GM18873 (cell line): Measurements from ENCODE around the gene KDM2B.

Experiments used
- ATAC-seq: cut with Tn5 transposase; IDR thresholded peaks from one replicate; pipeline ENCODE4 v1.9.1; 2021; ENCODE audit warnings: mild to moderate bottlenecking, moderate library complexity, moderate number of reproducible peaks; ENCODE audit not compliant: unreplicated experiment, low FRiP score

The KDM2B gene

DNA sequence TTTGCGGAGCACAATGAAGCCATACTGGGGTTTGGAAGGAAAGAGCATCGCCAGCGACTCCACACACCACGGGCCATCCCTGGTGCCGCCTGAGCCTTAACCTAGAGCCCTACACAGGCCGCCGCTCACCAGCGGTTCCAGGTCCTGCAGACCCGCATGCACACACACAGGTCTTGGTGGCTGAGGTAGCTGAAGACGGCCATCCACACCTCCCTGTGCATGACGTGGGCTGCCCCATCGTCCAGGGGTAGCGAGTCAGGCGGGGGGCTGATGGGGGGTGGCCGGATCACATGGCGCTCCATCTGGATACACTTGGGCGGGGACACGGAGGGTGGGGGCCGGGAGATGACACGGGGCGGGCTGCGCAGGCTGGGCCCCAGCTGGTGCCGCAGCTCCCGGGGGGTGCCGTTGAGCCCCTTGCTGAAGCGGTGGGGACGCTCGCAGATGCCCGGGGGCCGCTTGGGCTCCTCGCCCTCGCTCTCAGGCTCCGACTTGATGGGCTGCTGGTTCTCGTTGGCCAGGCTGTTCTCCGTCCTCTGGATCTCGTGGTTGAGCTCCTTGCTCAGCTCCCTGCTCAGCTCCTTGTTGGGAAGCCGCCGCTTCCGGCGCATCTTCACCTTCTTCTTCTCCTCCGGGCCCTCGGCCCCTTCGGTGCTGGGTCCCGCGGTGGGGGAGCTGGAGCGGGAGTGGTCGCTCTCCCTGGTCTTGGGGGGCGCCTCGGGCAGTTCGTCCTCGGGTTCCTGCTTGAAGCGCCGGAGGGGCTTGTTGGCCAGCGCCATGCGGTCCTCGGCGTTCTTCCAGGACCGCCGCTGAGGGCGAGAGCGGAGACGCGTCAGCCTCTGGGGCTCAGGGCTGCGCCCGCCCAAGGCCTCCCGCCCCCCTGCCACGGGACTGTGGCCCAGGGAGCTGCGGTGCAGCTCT lies 138.5 kb downstream of the KDM2B start:
- ATAC-seq = no peak

DNA sequence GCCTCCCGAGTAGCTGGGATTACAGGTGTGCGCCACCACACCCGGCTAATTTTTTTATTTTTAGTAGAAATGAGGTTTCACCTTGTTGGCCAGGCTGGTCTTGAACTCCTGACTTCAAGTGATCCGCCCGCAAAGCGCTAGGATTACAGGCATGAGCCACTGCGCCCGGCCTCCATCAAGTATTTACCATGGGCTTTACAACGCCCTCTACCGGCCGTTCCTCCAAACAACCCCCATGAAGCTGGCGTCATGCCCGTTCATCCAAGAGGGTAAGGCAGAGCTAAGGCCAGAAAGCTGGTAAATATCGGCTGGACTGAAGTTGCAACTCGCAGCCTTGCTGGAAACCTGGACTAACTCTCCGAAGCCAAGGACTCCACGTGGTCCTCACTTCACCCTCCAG lies 139.3 kb downstream of the KDM2B start:
- ATAC-seq = no peak

DNA sequence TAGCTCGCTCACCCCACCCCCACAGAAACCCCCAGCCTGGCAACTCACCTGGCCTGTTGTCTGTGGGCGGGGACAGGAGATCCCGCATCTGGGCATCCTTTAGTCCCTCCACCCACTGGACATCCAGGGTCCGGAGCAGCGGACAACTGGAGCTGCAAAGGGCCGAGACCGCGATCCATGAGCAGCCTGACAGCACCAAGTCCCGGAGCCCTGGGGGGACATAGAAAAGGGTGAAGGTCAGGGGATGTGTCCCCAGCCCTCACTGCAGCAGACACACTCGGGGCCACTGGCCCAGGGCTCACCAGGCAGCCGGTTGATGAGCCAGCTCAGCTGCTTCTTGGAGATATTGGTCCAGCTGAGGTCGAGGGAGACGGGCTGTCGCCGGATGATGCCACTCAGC lies 140.1 kb downstream of the KDM2B start:
- no peak for ATAC-seq

DNA sequence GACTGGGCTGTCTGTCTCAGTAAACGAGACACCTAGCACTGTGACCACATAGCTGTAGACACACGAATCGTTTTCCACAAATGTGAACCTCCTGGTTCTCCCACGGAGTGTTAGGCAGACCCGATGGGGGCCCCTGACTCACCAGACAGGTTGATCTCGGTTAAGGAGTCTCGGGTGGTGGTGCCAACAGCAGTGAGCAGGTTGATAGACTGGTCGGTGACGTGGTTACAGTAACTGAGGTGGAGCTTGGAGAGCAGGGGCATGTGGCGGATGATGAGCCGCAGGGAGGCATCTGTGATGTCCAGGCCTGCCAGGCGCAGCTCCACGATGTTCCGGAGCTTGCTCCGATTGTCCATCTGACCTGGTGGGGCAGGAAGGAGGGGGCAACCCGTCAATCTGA lies 141.1 kb downstream of the KDM2B start:
- no peak for ATAC-seq

DNA sequence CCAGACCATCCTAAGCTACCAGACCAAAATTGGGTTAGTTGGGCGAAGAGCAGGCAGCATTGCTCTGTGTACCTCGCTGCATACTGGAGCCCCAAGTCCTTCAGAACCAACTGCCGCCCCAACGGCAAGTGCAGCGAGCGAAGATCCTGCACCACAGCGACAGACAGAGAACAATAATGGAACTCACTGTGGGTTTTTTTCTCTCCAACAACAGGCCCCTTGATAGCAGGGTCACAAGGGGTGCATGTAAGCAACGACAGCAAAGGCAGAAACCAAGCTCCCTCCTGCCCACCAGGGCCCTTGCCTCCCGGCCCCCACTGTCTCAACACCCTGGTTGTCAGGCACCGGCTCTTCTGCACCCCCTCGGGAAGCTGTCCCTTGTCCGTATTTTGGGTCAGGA lies 141.9 kb downstream of the KDM2B start:
- ATAC-seq = no peak

DNA sequence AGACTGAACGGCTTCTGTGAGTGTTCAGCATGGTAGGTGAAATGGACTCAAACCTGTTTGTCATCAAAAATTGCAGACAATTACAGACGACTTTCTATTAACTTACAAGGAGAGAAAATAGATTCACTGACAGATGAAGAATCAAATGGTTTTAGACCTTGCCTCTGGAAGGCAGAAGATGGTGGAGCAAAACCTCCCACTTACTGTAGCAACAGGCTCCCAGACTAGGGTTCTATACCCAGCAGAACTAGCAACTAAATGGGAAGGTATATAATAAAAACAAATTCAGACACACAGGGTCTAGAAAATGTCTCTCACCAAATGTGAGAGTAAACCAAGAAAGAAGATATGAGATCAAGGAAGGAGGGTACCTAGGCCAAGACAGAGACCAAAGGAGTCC lies 144.1 kb downstream of the KDM2B start:
- ATAC-seq = no peak

DNA sequence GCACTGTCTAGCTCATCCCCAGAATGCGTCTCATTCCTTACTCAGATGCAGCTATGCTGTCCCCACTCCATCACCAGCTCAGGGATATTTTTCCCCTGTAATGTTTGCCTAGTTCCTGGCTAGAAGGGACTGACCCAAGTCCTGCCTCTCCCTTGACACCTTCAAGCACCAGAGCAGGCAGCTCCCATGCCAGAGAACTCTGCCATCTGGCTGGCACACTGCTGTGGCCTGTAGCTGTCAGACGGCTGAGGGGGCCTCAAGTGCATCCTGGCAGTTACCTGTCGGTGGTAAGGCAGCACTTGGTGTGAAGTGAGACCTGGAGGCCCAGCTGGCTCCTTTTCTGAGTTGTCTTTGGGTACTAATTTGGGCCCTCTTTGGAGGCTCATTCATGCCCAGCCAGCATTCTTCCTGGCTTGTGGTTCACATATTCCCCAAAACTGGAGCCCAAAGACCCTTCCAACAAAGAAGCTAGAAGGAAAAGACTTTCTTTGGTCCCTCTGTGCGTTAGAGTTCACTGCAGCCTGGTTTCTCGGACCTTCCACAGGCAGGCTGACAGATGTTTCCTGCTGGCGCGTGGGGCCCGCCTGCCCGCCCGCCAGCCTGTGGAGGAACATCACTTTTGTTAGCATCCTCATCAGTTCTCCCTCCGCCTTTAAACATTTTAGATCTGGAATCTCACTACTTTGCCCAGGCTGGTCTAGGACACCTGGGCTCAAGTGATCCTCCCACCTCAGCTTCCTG lies 147.9 kb downstream of the KDM2B start:
- ATAC-seq = no peak

DNA sequence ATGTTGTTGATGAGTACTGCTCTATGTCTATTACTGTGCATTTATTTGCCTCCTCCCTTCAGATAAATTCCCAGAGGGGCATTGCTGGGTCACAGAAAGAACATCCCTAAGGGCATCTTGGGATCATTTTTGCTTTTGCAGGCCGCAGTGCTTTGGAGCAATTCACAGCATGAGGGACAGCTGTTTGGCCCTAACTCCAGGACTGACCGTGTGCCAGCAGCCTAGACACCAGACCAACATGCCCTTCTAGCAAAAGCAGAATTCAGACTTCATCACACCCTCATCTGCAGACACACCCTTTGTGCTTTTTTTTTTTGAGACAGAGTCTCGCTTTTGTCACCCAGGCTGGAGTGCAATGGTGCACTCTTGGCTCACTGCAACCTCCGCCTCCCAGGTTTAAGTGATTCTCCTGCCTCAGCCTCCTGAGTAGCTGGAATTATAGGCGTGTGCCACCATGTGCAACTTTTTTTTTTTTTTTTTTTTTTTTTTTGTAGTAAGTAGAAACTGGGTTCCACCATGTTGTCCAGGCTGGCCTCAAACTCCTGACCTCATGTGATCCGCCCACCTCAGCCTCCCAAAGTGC lies 149.9 kb downstream of the KDM2B start:
- ATAC-seq = no peak

DNA sequence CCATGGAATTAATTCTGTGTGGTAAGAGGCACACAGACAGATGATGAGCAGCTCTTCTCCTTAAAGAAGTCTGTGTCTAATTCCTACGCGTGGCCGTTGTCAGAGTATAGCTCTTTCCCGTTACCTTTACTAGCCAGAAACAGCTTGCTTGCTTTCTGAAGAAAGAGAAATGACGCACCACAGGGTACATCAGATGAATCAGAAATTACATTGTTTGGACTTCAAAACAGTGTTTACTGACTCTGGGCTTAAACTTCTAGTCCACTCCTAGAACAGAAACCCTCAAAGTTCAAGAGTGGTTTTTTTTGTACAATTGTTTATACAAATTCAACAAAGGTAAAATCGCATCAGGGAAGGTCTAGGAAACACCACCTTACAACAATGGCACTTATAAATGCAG lies 151.9 kb downstream of the KDM2B start:
- no peak for ATAC-seq

DNA sequence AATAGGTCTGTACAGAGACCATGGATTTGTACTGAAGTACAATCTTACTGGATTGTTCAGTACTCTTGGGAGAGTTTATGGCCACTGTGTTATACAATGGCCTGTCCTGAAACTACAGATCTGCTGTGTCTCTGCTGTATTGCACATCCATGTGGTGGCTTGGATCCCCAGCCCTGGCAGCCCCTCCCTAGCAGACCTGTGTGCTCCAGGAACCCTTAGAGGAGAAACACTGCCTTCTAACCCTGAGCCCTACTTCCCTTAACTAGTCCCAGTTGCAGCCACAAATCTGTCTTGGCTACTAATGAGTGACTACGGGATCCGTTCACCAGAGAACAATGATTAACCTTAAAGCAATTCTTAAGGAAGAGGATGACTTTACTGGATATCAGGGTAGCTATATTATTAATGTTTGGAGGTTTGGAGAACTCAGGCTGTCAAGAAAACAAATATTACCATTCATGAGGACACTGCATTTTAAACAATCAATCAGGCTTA lies 153.2 kb downstream of the KDM2B start:
- no peak for ATAC-seq

DNA sequence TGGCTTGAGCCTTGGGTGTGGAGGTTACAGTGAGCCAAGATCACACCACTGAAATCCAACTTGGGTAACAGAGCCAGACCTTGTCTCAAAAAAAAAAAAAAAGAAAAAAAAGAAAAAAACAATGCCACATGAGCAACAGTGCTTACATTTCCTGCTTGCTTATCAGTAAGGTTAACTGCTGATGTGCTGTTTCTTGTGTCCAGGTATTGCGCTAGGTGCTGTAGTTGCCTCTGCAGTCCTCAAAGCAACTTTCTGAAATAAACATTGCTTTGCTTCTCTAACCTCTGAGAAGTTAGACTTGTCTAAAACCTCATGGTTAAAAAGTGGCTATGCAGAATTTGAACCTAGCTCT lies 156.2 kb downstream of the KDM2B start:
- no peak for ATAC-seq

DNA sequence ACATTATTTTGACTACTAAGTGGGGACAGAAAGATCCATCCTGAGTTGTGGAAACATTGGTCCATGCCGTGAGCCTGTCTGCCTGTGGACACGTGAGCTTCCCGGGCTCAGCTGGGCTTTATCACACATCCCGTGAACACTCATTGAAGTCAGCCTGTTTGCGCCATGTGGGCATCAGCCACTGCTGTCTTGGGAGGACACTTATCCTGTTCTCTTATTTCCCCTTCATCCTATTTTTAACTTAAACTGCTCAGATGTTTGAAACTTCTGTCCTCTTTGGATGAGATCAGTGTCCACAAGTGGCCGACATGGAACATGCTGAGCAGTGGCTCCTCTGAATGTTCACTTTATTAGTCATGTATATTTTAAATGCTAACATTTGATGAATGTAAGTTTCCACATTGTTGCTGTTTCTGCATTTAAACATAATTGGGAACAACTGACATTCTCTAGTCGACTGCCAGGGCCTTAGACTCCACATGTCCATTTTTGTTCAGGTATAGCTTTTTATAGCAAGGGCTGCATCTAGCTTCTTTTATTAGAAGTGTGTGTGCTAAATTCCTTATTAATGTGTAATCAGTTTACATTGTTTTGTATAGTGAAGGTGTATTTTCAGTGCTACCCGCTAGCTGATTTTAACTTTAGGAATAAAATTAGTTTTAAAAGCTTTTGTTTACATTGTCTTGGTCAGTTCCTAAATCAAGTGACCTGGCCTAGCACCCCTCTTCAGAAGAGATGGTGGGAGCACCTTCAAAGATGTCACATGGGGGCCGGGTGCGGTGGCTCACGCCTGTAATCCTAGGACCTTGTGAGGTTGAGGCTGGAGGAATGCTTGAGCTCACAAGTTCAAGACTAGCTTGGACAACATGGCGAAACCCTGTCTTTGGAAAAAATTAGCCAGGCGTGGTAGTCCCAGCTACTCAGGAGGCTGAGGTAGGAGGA lies 156.9 kb downstream of the KDM2B start:
- no peak for ATAC-seq

DNA sequence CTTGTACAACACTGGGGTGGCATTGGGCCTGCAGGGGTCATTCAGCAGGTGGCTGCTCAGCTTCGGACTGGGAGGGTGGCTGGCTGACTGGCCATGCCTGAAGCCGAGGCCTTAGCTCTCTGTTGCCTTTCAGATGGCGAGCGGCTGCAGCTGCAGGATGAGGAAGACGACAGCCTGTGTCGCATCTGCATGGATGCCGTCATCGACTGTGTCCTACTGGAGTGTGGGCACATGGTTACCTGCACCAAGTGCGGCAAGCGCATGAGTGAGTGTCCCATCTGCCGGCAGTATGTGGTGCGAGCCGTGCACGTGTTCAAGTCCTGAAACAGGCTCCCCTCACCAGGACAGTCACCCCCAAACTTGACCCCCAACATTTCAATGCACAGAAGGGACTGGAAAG lies 157.6 kb downstream of the KDM2B start:
- no peak for ATAC-seq

DNA sequence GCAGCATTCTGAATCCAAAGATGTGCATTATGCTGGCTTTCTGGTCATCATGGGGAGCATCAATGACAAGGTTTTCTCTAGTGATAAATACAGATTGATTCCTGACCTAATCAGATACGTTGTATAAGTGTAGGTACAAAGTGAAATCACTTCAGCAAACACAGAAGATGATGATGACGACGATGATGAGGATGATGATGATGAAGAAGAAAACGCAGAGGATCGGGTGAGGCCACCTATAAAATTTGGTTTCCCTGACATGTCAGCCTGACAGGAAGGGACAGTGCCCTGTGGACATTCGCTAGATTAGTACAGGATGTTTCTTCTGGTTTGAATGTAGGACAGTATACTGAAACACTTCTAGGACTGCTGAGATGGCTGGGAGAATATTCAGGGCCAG lies 160.7 kb downstream of the KDM2B start:
- no peak for ATAC-seq

DNA sequence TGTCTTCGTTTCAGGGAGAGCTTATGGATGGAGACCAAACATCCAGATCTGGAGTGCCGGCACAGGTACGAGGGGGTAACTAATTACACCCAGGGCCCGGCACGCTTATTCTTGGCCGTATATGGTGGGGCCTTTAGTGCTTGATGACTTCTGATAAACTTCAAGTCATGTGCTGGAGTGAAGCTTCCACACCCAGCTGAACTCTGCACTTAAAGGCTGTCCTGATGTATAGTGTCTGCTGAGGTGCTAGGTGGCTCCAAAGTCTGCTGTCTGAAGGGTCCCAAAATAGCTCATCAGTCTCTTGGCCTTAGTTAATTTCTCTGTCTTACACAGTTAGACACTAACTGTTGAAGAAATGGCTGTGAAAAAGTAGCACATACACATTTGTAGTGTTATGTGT lies 163.0 kb downstream of the KDM2B start:
- no peak for ATAC-seq

DNA sequence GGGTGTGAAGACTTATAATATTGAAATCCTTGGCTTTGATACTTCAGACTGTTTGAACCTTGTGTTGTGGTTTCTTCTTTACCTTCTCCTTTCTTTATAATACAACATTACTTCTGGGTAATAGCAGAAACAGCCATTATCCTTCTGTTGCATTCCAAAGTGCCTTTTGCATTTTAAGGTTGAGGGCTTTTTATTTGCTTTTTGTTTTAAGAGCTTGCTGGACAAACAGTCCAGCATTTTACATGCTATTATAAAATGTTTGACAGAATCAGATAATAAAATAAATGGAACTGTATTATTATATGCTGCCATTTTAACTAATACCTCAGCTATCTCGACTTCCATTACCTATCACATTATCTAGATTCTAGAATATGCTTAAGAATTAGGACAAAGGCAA lies 166.9 kb downstream of the KDM2B start:
- no peak for ATAC-seq

DNA sequence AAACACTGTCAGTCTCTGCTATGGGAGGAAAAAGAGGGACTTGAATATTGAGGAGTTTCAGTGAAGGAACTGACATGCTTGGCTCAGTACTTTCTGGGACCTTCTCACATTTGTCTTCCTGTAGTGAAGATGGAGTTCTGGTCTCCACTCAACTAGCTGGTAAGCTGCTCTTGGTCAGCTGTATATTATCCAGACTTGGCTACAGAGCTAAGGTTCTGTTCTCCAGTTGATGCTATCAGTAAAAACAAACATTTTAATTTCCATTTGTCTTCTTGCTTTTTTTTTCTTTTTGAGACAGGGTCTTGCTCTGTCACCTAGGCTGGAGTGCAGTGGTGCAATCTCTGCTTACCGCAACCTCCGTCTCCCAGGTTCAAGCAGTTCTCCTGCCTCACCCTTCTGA lies 175.6 kb downstream of the KDM2B start:
- no peak for ATAC-seq

DNA sequence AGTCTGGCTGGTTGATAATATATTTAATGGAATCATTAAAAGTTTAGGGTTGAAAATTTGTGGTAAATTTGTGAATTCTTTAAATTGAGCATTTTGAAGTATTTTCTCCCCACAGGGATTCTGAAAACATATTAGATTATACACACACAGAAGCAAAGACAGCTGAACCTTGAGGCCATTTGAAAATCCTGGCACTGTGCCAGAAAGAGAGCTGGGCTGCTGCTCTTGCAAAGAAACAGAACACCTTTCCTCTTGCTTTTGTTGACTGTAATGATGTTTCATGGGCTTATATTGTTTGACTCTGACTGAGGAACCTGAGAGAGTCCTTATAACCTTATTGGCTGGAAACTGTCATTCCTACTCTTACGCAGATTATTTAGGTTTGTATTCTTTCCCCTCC lies 176.1 kb downstream of the KDM2B start:
- no peak for ATAC-seq

DNA sequence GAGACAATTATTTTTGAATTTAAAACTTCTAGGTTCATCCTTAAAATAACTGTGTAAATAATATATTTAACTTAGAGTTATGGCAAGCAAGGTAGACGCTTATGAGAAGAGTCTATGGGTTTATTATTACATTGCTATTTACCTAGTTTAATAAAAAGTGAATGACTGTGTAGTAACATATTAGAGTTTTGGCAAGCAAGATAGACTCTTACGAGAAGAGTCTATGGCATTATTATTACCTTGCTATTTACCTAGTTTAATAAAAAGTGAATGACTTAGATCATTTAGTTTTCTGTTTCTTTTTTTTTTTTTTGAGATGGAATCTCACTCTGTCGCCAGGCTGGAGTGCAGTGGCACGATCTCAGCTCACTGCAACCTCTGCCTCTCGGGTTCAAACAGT lies 177.1 kb downstream of the KDM2B start:
- ATAC-seq = no peak
